Measurements from ENCODE around the gene SHC1.
A peak's percentile ranks its signal among the peaks of the same experiment; 100 is the strongest.
"Not testable (repeated sequence)": the region's sequence is repeated elsewhere in the genome, so short reads cannot be mapped to it uniquely, and the experiment has no call there.

Gene SHC1

DNA sequence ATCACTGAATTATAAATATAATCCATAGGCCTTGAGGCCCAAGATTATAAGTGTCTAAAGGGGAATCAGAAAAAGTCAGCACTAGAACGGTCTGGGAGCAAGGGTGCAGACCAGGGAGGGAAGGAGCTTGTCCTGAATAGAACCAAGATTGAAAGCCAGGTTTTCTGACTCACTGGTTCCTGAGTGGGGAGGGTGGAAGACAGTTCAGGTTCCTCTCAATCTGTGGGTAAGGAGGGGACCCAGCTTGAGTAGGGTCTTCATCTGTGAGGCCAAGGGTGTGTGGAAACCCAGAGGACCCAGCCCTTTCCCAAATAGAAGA, 23.7 kb upstream of the SHC1 start:
- no peak for DNase-seq

DNA sequence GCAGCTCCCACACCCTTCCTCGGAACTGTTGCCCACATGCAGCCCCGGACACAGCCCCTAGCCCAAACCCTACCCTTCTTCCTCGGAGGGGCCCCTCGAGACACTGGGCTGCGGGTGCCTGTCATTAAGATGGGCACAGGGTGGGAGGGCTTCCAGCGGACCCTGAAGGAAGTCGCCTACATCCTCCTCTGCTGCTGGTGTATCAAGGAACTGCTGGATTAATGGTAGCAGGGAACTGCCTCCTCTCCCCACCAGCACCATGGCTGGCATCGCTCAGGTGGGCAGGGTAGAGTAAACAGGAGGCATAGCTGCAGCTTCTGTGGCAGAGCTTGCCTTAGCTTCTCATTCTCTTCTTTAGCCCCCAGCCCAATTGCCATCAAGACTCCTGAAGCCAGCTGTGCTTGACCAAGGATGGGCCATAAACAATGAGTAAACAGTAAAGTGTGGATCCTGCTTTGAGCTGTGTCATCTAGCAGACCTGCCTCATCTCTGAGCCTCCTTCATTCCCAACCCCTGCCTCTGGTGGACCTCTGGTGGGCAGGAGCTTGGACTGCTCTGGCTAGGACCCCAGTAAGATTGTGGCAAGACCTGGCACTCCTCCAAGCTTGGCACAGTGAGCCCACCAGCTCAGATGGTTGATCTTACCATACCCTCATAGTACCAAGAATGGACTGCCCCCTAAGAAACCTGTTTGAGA, 23.2 kb upstream of the SHC1 start, which contains the start of gene LENEP:
Gene LENEP (plus strand): TSS at position 15 of the 697 bp plus-strand sequence. CDS start 22 bp downstream, at position 37.
- DNase-seq = no peak

DNA sequence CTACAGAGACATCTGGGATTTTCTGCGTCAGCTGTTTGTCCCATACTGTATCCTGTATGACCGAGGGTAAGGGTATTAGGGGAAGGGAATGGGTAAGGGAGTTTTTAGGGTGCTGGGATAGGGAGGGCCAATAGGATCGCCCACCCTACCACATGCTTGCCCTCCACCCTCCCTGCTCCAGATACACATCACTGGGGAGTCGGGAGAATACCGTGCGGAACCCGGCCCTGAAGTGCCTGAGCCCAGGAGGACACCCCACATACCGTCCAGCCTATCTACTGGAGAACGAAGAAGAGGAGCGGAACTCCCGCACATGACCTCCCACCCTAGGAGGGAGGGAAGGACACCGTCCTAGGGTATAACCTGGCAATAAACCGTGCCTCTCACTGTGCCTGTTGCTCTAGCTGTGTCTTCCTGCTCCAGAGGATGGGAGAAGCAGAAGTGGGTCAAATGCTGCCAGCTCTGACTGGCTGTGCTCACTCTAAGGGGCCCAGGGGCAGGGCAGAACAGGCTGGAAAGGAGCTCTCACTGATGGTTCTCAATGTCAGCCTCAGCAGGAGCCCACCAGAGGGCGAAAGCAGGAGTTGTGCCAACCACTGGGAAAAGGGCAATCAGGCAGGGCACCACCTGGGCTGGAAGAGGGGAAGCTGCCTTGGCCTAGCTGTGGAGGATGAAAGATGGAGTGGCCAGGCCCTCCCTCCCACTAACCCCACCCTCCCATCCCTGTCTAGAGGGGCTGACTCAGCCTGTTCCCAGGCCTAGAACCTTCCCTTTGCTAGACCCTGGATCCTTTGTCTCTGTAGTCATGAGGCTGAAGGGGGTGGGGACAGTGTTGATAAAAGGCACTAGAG, 22.4 kb upstream of the SHC1 start:
- DNase-seq = no peak

DNA sequence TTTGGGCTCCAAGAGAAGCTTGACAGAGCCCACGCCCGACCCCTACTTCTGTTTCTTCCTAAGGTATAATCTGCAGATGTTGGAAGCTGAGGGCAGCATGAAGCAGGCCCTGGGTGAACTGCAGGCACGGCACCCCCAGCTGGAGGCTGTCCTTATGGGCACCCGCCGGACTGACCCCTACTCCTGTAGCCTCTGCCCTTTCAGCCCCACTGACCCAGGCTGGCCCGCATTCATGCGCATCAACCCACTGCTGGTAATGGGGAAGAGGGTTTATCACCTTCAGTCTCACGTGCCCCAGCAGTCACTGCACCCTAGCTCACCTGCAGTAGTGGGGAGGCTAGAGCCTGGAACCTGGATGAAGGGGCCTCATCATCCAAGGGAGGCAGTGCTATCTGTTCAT, 19.7 kb upstream of the SHC1 start:
- no peak for DNase-seq

DNA sequence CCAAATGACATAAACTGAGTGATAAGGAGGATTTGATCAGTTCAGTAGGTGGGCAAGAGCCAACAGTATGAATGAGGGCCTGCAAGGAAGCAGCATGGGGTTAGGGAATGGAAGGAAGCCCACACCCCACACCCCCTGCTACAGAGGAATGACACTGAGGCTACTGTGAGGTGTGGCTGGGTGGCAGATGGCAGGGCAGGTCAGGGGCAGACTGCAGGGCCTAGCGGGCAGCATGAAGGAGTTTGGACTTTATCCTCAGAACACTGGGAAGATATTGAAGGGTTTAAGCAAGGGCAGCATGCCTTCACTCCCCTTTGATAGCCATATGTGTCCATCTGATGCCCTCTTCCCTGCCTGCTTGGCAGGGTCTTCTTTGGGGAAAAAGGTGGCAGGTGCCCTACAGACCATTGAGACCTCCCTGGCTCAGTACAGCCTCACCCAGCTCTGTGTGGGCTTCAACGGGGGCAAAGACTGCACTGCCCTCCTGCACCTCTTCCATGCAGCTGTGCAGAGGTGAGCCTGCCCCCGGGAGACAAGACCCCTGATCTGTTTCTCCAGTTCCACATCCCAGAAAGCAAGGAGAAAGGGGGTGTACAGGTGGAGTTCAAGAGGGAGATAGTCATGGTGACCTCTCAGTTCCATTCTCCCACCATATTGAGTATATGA, 18.8 kb upstream of the SHC1 start:
- DNase-seq = no peak

DNA sequence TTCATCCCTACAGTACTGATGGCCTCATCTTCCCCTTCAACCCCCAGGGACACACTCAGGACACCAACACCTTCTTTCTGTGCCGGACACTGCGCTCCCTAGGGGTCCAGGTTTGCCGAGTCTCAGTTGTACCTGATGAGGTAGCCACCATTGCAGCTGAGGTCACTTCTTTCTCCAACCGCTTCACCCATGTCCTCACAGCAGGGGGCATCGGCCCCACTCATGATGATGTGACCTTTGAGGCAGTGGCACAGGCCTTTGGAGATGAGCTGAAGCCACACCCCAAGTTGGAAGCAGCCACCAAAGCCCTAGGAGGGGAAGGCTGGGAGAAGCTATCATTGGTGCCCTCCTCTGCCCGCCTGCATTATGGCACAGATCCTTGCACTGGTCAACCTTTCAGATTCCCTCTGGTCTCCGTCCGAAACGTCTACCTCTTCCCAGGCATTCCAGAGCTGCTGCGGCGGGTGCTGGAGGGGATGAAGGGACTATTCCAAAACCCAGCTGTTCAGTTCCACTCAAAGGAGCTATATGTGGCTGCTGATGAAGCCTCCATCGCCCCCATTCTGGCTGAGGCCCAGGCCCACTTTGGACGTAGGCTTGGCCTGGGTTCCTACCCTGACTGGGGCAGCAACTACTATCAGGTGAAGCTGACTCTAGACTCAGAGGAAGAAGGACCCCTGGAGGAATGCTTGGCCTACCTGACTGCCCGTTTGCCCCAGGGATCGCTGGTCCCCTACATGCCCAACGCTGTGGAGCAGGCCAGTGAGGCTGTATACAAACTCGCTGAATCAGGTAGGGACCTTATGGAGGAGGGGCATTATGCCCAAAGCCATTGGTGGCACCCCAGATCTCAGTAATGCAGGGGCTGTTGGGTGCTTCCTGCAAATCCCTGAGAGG, 17.8 kb upstream of the SHC1 start:
- DNase-seq = no peak

DNA sequence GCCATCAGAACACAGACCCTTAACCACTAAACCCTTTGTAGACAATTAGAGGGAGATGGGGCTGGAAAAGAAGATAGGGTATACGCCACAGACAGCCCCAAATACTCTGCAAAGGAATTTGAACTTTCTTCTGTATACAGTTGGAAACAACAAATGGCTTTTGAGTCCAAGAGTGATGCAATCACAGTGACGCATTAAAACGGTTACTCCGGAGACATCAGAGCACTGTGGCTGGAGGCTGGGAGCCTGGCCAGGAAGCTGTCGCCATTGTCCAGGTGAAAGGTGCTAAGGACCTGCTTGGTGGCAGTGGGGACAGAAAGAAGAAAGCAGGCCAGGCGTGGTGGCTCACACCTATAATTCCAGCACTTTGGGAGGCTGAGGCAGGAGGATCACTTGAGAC, 16.8 kb upstream of the SHC1 start:
- DNase-seq = no peak

DNA sequence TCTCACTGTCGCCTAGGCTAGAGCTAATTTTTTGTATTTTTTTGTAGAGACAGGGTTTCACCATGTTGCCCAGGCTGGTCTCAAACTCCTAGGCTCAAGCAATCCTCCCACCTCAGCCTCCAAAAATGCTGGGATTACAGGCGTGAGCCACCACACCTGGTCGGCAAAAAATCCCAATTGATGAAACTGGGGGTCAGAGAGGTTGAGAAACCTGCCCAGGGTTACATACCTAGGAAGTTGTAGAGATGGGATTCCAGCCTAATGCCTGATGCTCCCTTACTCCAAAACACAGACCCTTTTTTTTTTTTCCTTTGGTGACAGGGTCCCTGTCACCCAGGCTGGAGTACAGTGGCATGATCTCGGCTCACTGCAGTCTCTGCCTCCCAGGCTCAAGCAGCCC, 16.2 kb upstream of the SHC1 start:
- not testable (repeated sequence) for DNase-seq

DNA sequence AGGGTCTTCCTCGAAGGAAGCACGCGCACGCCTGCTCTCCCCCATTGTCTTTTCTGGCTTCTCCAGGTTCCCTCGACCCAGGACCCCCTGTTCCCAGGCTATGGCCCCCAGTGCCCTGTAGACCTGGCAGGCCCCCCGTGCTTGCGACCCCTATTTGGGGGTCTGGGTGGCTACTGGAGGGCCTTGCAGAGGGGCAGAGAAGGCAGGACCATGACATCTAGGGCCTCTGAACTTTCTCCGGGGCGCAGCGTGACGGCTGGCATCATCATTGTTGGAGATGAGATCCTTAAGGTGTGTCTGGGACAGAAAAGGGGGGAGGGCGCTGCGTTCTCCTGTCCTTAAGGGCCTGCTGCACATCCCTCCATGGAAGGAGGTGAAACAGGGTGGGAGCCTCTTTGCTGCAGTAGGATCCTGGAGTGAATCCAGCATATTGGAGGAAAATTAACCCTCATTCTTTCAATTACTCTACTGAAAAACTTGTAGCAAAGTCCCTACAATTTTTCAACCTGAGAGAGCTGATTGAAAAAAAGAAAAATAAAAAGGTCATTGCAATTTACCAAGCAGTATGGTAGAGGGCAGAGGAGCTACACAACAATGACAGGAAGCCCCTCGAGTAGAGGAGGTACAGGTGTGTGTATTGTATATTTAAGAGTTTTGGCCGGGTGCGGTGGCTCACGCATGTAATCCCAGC, 13.4 kb upstream of the SHC1 start:
- no peak for DNase-seq

DNA sequence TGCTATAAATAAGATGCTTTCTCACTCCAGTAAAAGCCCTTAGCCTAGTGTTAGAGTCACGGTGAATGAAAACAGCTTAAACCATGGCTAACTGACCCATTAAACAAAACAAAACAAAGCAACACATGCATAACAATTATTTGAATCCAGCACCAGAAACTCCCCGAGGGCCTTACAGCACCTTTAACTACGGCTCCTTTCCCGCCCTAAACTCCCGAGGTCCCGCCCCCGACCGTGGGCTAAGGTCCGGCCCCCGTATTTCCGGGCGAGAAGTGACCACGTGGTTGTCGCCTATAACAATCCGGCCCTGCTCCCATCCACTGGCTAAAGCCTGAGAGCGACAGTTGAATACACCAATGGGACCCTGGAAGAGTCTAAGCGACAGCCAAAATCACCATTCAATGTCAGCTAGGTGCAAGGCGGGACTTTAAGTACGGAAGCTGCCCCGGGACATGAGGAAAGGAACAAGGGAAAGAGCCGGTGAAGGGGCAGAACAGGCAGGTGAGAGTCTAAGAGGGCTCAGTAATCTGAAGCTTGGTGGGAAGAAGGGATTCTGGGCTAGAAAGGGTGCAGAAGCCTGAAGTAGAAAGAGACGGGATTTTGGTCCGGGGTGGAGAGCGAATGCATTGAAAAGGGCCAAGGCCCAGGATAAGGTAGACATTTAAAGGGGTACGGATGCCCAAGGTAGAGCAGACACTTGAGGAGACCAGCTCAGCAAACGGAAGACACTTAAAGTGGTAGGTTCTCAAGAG, 12.5 kb upstream of the SHC1 start, which contains the start of gene FLAD1:
Gene FLAD1 (plus strand): TSS at position 448 of the 752 bp plus-strand sequence. CDS start 351 bp downstream, outside the sequence.
- peak; percentile 93 to 98 for DNase-seq

DNA sequence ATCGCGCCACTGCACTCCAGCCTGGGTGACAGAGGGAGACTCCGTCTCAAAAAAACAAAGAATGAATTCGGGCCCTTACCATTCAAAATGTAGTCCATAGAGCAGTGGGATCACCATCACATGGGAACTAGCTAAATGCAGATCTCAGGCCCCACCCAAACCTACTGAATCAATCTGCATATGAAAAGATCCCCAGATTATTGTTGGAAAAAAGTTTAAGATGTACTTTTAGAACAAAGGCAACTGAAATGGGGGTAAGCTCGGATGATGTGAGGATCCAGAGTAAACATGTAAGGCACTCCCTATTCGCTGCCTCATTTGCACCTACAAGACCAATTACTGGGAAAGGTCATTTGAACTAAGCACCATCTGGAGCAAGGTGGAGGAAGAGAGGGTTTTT, 11.8 kb upstream of the SHC1 start:
- no peak for DNase-seq

DNA sequence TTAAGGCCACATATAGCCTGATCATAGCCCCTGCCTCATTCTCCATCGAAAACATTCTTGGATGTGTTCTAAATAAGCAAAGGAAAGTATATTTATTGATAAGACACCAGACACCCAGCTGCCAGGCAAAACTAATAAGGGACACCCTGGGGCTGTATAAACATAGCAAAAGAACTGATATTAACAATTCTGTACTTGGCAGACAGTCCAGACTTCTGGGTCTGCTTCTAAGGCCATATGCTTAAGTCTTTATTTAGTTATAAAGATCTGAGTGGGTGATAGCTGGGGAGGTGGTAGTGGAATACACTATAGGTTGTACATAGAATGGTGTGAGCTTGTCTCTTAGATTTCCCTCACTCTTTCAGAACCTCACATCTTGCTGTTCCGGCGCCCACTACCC, 7.8 kb upstream of the SHC1 start:
- no peak for DNase-seq

DNA sequence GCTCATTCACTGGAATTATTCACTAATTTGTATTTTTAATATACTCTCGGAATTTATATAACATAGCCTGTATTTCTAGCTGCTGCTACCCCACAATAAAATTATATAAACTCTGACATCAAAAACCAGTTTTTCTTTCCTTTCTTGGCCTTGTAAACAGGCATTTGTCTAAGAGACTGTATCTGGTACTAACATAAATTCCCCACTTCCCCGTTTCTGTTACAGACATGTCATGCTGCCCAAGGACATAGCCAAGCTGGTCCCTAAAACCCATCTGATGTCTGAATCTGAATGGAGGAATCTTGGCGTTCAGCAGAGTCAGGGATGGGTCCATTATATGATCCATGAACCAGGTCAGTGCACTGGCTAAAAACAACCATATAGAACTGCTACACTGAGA, 7.2 kb upstream of the SHC1 start:
- not testable (repeated sequence) for DNase-seq

DNA sequence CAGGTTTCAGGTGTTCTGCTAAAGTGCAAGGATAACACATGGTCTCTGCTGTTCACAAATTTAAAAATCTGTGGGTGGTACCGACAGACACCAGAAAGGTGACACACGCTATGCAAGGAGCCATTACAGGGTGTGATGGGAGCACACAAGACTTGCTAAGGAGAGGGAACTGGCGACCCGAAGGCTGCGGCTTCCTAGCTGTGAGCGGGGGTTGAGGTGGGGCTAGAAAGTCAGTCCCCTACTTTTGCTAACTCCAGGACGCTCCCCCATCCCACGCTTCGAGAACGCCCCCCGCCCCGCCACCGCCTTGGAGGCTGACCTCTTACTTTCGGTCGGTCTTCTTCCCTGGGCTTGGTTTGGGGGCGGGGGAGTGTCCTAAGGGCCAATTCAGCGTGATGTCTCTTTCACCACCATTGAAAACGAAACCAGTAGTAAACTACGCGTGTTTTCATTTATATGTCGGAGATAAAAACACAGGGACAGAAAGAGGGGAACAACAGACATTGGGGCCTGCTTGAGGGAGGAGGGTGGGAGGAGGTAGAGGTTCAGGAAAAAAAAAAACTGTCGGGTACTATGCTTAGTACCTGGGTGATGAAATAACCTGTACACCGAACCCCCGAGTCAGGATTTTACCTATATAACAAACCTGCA, 5.0 kb upstream of the SHC1 start:
- DNase-seq = no peak

DNA sequence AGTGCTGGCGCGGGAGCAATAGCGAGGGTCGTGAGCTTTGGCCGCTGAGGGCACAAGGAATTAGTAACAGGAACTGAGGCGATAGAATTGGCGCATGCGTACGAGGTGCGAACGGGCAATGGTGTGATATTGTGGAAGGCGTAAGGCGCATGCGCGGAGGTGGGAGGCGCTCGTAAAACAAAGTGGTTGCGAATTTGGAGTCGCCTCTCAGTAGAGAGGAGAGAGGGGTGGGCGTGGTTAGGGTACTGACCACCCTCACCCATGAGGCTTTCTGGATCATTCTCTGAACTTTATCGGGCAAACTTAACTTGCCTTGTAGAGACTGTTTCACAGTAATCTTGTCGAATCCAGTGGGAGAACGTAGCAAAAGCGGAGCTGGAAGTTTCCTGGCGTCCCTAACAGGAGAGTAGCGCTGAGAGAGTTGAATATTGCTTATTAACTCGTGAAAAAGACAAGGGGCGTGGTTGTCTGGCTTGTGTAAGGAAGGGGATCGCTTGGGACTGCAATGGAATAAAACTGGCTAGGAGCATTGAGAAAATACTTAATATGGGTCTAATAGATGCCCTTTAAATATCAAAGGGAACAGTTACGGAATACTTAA, 4.4 kb upstream of the SHC1 start:
- peak; percentile 80 to 92 for DNase-seq

DNA sequence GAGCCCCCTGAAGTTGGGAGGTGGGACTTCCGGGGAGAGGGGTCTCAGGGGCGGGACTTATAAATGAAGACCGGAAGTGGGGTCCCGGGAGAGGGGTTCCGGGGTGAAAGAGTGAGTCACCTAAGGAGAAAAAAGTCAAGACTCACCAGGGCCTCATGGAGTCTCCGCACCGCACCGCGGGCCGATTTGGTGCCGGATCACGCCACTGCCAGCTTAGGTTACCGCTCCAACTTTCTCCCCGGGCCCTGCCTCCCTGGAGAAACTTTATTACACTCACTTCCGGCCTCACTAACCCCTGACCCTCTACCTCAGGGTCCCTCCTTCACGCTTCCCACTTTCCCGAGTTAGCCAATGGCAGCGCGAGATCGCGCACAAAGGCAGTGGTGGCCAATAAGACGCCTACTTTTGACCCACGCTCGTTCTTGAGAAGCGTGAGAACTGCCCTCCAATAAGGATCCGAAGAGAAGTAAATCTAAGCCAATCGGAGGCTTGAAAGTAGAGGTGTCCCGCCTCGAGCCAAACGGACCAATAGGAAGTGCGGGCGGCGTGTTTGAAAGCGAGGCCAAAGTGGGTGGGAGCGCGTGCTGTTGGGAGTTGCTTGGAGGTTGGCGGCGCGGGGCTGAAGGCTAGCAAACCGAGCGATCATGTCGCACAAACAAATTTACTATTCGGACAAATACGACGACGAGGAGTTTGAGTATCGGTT, 3.7 kb upstream of the SHC1 start, which contains the start of gene CKS1B:
Gene CKS1B (plus strand): TSS at position 580 of the 706 bp plus-strand sequence. CDS start 65 bp downstream, at position 645.
- peak; percentile 97 to 98 for DNase-seq

DNA sequence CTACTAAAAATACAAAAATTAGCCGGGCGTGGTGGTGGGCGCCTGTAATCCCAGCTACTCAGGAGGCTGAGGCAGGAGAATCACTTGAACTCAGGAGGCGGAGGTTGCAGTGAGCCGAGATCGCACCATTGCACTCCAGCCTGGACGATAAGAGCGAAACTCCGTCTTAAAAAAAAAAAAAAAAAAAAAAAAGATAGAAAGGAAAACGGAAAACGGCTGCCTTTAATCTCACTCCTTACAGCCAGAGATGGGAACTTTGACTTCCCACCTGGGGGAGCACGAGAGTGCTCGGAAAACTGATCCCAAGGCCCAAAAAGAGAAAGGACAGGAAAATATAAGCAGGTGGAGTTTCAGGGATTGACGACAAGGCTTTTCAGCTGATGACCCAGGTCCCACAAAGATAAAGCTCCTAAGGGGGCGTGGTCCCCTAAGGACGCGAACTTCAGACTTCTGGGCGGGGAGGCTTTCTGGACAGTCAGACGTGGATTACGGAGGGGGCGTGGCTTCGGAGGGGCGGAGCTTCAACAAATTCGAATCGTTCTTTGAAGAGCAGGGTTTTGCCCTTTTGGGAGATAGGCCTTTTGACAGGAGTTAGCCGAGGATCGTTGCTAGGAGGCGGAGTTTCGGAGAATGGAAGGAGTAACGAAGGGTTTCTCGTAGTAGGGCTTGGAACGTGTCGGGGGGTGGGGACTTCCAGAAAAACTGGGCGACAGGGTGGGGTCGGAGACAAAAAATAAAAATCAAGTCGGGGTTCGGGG, 3.0 kb upstream of the SHC1 start:
- peak; percentile 95 to 97 for DNase-seq

DNA sequence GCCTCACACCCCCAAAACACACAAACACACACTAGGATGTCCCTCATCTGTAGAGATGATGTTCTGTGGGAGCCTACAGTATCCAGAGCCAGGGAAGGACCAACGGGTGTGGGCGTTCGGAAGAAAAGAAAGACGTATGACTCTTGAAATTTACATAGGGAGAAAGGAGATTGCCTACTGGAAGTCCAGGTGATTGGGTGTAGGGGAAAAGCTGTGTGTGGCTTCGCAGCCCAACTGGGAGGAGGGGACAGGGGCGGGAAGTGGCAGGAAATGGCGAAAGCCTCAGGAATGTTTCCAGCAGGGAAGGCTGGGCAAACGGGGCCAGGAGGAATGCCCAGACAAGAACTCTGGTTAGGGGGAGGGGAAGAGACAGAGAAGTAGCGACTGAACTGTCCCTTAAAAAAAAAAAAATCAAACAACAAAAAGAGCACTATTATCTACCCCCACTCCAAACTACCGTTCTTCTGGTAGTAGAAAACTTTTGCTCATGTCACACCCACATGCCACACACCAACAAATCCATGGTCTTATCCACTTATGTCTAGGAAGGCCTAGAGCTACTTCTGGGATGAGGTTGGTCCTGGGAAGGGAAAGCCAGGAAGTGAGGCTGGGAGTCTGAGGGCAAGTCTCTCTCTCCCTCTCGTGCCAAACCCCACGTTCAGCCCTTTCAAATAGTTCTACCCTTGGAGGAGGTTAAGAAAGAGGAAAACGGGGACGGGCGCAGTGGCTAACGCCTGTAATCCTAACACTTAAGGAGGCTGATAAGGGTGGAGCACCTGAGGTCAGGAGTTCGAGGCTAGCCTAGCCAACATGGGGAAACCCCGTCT, 2.2 kb upstream of the SHC1 start:
- DNase-seq = peak; percentile 71 to 91

All from SW 1271 (cell line).